ENCODE measurements around the gene ARL15.
A peak's percentile ranks its signal among the peaks of the same experiment; 100 is the strongest.
"Not testable (repeated sequence)": the region's sequence is repeated elsewhere in the genome, so short reads cannot be mapped to it uniquely, and the experiment has no call there.

ARL15 gene

DNA sequence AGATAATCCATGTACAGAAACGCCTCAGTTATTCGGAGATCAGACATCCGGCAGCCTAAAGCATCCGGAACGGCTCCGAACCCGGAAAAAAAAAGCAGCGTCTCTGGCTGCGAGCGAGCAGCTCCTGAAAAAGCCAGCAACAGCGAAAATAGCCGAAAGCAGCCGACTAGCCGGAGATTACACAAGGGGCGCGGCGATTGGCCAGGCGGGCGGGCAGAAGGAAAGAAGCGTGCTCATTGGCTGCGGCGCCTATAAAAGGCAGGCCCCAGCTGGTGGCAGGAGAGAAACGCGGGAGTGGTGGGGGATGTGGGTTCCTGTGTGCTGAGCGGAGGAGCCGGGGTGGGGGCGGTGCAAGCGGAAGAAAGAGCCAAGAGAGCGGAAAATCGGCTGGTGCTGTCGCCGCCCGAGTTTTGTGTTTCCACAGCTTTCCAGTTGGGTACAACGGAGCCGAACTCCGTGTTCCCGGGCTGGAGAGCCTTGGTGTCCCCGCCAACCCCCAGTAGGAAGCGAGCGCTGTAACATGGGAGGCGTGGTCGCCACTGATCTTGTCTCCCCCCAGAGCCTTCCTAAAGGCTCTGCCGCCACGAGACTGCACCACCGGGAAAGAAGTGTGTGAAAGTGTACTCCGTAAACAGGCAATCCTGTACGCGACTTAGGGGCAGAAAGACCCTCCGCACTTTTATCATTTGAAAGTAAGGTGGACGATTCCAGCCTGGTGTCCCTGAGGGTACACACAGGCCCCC lies at the start of gene ARL15:
TSS of gene ARL15 (minus strand) at position 141 of the 743 bp plus-strand sequence.
- Histone ChIP-seq H3K27me3 (ENCODE audit: low read depth, low read length) (no peaks in the 10 kb centered on the region), H3K4me1 (ENCODE audit: control insufficient read depth in 1 of 2, insufficient read depth in 2 of 2, low read length in 2 of 2) (peaks cover 0 to 9% of the 10 kb centered on the region in 2 donors), H3K36me3 (ENCODE audit: control insufficient read depth in 1 of 2, insufficient read depth in 2 of 2, low read length in 2 of 2) (no peaks in the 10 kb centered on the region), H3K4me3 (ENCODE audit: low read depth in 1 of 2, low read length in 2 of 2) (peak within 1 kb of the TSS; percentile 89 to 98), H3K27ac (ENCODE audit: low read length) (peak within 1 kb of the TSS; percentile 86), H3K9me3 (ENCODE audit: control insufficient read depth in 1 of 2, low read length in 2 of 2) (no peaks in the 10 kb centered on the region)

DNA sequence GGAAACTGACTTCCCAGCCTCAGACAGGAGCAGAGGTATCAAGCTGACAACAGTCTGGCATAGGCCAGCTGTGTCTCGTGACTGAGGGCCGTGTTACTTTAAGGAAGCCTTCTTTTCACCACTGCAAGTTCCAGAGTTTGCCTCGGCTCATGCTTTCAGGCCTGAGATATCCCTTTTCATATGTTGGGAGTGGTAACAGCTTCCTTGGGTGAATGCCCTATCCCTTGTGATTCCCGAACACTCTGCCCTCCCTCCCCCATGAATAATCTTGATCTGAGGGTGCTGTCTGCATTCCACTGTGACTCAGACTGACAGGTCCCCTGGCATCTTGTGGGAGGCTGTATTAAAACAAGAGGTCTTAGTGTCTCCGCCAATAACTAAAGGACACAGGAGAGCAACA lies 49.7 kb upstream of the ARL15 start:
- H3K4me3 ChIP-seq (ENCODE audit: low read depth in 1 of 2, low read length in 2 of 2) = no peak overlapping the region
- H3K27ac ChIP-seq (ENCODE audit: low read length) = no peak overlapping the region
- no peaks in the 10 kb centered on the region for H3K9me3 ChIP-seq (ENCODE audit: control insufficient read depth in 1 of 2, low read length in 2 of 2)
- H3K36me3 ChIP-seq (ENCODE audit: control insufficient read depth in 1 of 2, insufficient read depth in 2 of 2, low read length in 2 of 2) = no peaks in the 10 kb centered on the region
- peaks cover 0 to 5% of the 10 kb centered on the region in 2 donors for H3K4me1 ChIP-seq (ENCODE audit: control insufficient read depth in 1 of 2, insufficient read depth in 2 of 2, low read length in 2 of 2)
- no peaks in the 10 kb centered on the region for H3K27me3 ChIP-seq (ENCODE audit: low read depth, low read length)

DNA sequence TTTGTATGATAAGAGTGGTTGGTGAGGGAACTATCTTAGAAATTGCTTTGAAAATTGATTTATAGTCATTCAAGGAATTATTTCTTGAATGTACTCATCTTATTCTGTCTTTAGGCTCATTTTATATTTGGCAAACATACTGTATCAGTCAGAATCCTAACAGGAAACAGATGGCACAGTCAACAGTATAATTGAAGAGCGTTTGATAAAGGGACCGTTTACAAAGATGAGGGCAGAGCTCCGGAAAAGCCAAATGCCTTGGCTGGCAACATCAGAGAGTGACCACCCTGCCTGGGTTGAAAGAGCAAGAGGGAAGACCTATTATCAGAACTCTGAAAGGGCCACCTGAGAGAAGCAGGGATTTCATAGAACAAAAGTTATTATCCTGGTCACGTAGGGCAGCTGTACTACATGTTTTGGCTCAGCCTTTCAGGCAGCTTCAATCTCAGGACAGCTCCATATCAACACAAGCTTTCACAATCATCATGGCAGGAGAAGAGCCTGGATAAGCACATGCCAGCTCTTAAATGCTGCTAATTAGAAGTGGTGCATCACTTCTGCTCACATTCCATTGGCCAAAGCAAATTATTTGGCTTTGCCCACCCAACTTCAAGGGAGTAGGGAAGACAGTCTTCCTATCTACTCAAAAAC lies 47.2 kb upstream of the ARL15 start:
- H3K36me3 ChIP-seq (ENCODE audit: control insufficient read depth in 1 of 2, insufficient read depth in 2 of 2, low read length in 2 of 2) = no peaks in the 10 kb centered on the region
- no peak overlapping the region for H3K4me3 ChIP-seq (ENCODE audit: low read depth in 1 of 2, low read length in 2 of 2)
- H3K27ac ChIP-seq (ENCODE audit: low read length) = no peak overlapping the region
- H3K4me1 ChIP-seq (ENCODE audit: control insufficient read depth in 1 of 2, insufficient read depth in 2 of 2, low read length in 2 of 2) = peaks cover 0 to 5% of the 10 kb centered on the region in 2 donors
- peaks cover 0 to 9% of the 10 kb centered on the region in 2 donors for H3K9me3 ChIP-seq (ENCODE audit: control insufficient read depth in 1 of 2, low read length in 2 of 2)
- no peaks in the 10 kb centered on the region for H3K27me3 ChIP-seq (ENCODE audit: low read depth, low read length)

DNA sequence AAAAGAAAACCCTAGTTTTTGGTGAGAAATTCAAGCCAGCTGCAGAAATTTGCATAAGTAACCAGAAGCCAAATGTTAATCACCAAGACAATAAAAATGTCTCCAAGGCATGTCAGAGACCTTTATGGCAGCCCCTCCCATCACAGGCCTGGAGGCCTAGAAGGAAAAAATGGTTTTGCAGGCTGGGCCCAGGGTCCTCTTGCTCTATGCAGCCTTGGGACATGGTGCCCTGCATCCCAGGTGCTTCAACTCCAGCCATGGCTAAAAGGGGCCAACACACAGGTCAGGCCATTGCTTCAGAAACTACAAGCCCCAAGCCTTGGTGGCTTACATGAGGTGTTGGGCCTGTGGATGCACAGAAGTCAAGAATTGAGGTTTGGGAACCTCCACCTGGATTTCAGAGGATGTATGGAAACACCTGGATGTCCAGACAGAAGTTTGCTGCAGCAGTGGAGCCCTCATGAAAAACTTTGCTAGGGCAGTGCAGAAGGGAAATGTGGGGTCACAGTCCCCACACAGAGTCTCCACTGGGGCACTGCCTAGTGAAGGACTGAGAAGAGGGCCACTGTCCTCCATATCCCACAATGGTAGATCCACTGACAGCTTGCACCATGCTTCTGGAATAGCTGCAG lies 43.7 kb upstream of the ARL15 start:
- H3K9me3 ChIP-seq (ENCODE audit: control insufficient read depth in 1 of 2, low read length in 2 of 2); H3K4me1 ChIP-seq (ENCODE audit: control insufficient read depth in 1 of 2, insufficient read depth in 2 of 2, low read length in 2 of 2); H3K27me3 ChIP-seq (ENCODE audit: low read depth, low read length); H3K36me3 ChIP-seq (ENCODE audit: control insufficient read depth in 1 of 2, insufficient read depth in 2 of 2, low read length in 2 of 2); H3K4me3 ChIP-seq (ENCODE audit: low read depth in 1 of 2, low read length in 2 of 2); H3K27ac ChIP-seq (ENCODE audit: low read length): not testable (repeated sequence)

DNA sequence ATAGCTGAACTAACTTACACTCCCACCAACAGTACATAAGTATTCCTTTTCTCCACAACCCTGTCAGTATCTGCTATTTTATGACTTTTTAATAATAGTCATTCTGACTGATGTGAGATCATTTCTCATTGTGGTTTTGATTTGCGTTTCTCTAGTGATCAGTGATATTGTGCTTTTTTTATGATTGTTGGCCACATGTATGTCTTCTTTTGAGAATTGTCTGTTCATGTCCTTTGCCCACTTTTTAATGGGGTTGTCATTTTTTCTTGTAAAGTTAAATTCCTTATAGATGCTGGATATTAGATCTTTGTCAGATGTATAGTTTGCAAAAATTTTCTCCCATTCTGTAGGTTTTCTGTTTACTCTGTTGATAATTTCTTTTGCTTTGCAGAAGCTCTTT lies 42.2 kb upstream of the ARL15 start:
- not testable (repeated sequence) for H3K9me3 ChIP-seq (ENCODE audit: control insufficient read depth in 1 of 2, low read length in 2 of 2); H3K4me1 ChIP-seq (ENCODE audit: control insufficient read depth in 1 of 2, insufficient read depth in 2 of 2, low read length in 2 of 2); H3K27me3 ChIP-seq (ENCODE audit: low read depth, low read length); H3K27ac ChIP-seq (ENCODE audit: low read length); H3K4me3 ChIP-seq (ENCODE audit: low read depth in 1 of 2, low read length in 2 of 2); H3K36me3 ChIP-seq (ENCODE audit: control insufficient read depth in 1 of 2, insufficient read depth in 2 of 2, low read length in 2 of 2)

DNA sequence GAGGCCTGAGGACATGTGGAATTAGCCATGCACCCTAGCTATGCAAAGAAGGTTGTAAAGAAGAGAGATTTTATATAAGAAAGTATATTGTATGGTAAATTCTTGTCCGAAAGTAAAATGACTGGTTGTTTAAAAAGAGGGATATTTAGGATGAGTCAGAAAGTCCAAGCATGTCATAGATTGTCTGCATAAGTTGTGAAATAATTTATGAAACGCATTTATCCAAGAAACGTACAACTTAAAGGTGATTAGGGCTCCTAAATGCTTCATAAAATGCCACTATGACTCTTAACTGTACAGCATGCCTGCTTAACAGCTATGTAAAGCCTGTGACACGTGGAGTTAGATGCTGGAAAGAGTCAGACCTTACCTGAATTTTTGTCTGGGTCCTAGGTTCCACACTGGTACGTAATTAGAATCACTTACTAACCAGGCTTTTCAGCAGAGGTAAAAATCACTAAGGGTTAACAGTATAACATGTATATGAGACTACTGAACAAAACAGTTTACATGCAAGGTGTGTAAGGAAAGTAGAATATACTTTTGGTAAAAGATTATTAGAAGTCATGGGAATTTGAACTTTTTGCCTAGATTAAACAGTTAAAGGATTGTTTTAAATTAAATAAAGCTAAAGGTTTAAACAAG lies 37.0 kb upstream of the ARL15 start:
- H3K9me3 ChIP-seq (ENCODE audit: control insufficient read depth in 1 of 2, low read length in 2 of 2) = no peaks in the 10 kb centered on the region
- H3K4me3 ChIP-seq (ENCODE audit: low read depth in 1 of 2, low read length in 2 of 2) = no peak overlapping the region
- no peaks in the 10 kb centered on the region for H3K36me3 ChIP-seq (ENCODE audit: control insufficient read depth in 1 of 2, insufficient read depth in 2 of 2, low read length in 2 of 2)
- no peak overlapping the region for H3K27ac ChIP-seq (ENCODE audit: low read length)
- H3K27me3 ChIP-seq (ENCODE audit: low read depth, low read length) = no peaks in the 10 kb centered on the region
- no peaks in the 10 kb centered on the region for H3K4me1 ChIP-seq (ENCODE audit: control insufficient read depth in 1 of 2, insufficient read depth in 2 of 2, low read length in 2 of 2)

DNA sequence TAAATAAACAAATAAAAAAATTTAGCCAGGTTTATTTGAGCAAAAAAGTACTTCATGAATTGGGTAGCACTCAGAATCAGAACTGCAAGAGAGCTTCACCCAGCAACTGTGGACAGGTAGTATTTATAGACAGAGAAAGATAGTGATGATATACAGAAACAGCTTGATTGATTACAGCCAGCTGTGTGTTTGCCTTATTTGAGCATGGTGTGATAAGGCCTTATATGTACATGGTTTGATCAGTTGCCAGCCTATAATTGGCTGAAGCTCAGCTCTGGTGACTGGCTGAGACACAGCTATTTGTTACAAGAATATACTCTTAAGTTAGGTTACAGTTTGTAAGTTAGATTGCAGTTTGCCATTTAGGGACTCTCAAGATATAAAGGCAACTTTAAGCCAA lies 34.3 kb upstream of the ARL15 start:
- Histone ChIP-seq H3K36me3 (ENCODE audit: control insufficient read depth in 1 of 2, insufficient read depth in 2 of 2, low read length in 2 of 2) (no peaks in the 10 kb centered on the region), H3K9me3 (ENCODE audit: control insufficient read depth in 1 of 2, low read length in 2 of 2) (no peaks in the 10 kb centered on the region), H3K27ac (ENCODE audit: low read length) (no peak overlapping the region), H3K4me1 (ENCODE audit: control insufficient read depth in 1 of 2, insufficient read depth in 2 of 2, low read length in 2 of 2) (no peaks in the 10 kb centered on the region), H3K27me3 (ENCODE audit: low read depth, low read length) (no peaks in the 10 kb centered on the region), H3K4me3 (ENCODE audit: low read depth in 1 of 2, low read length in 2 of 2) (no peak overlapping the region)

DNA sequence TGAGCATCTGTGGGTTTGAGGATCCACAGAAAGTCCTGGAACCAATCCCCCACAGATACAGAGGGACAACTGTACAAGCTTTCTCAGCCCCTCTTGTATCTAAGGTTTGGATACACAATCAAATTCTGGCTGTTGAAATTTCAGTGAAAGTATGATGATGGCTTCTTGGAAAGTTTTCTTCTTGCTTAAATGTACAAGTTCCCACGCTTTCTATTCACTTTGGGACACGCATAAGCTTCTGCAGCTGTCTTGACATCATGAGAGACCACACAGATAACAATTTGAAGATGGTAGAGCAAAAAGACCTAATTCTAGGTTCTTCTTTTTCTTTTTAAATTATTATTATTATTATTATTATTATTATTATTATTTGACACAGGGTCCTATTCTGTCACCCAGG lies 31.6 kb upstream of the ARL15 start:
- no peaks in the 10 kb centered on the region for H3K36me3 ChIP-seq (ENCODE audit: control insufficient read depth in 1 of 2, insufficient read depth in 2 of 2, low read length in 2 of 2)
- H3K27ac ChIP-seq (ENCODE audit: low read length) = no peak overlapping the region
- H3K4me3 ChIP-seq (ENCODE audit: low read depth in 1 of 2, low read length in 2 of 2) = no peak overlapping the region
- H3K27me3 ChIP-seq (ENCODE audit: low read depth, low read length) = no peaks in the 10 kb centered on the region
- H3K4me1 ChIP-seq (ENCODE audit: control insufficient read depth in 1 of 2, insufficient read depth in 2 of 2, low read length in 2 of 2) = no peaks in the 10 kb centered on the region
- H3K9me3 ChIP-seq (ENCODE audit: control insufficient read depth in 1 of 2, low read length in 2 of 2) = peaks cover 0 to 6% of the 10 kb centered on the region in 2 donors

DNA sequence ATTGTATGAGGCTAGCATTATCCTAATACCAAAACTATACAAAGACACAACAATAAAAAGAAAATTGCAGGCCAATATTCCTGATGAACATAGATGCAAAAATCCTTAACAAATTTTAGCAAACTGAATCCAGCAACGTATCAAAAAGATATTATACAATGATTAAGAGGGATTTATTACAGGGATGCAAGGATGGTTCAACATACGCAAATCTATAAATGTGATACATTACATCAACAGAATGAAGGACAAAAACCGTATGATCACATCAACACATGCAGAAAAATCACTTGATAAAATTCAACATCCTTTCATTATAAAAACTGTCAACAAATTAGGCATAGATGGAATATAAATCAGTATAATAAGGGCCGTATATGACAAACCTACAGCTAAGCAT lies 27.1 kb upstream of the ARL15 start:
- no peaks in the 10 kb centered on the region for H3K4me1 ChIP-seq (ENCODE audit: control insufficient read depth in 1 of 2, insufficient read depth in 2 of 2, low read length in 2 of 2)
- H3K4me3 ChIP-seq (ENCODE audit: low read depth in 1 of 2, low read length in 2 of 2) = no peak overlapping the region
- H3K9me3 ChIP-seq (ENCODE audit: control insufficient read depth in 1 of 2, low read length in 2 of 2) = peaks cover 0 to 12% of the 10 kb centered on the region in 2 donors
- H3K36me3 ChIP-seq (ENCODE audit: control insufficient read depth in 1 of 2, insufficient read depth in 2 of 2, low read length in 2 of 2) = no peaks in the 10 kb centered on the region
- no peaks in the 10 kb centered on the region for H3K27me3 ChIP-seq (ENCODE audit: low read depth, low read length)
- H3K27ac ChIP-seq (ENCODE audit: low read length) = no peak overlapping the region

DNA sequence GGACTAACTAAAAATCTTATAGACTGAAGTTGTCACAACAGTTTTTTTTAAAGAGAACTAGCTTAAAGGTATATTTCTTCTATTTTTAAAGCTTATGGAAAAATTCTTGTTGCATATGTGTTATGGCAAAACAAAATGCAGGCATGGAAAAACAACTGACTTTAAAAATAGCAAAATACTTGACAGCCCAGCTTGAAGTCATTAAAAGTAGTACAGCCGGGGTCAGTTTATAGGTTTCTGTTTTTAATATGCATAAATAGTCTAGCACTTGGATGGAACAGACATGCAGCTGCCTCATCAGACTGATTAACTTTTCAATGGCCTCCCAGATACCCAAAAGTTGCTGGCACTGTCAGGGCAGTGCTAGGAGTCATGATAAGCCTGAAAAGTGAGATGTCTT lies 22.3 kb upstream of the ARL15 start:
- Histone ChIP-seq H3K4me1 (ENCODE audit: control insufficient read depth in 1 of 2, insufficient read depth in 2 of 2, low read length in 2 of 2) (no peaks in the 10 kb centered on the region), H3K36me3 (ENCODE audit: control insufficient read depth in 1 of 2, insufficient read depth in 2 of 2, low read length in 2 of 2) (no peaks in the 10 kb centered on the region), H3K27ac (ENCODE audit: low read length) (no peak overlapping the region), H3K9me3 (ENCODE audit: control insufficient read depth in 1 of 2, low read length in 2 of 2) (peaks cover 0 to 10% of the 10 kb centered on the region in 2 donors), H3K27me3 (ENCODE audit: low read depth, low read length) (no peaks in the 10 kb centered on the region), H3K4me3 (ENCODE audit: low read depth in 1 of 2, low read length in 2 of 2) (no peak overlapping the region)

Data from muscle layer of duodenum (tissue), 2 donors.